GM18951 (cell line): Measurements from ENCODE around the gene APOD.
"Not testable (repeated sequence)": the region's sequence is repeated elsewhere in the genome, so short reads cannot be mapped to it uniquely, and the experiment has no call there.

Source experiments
- POLR2A ChIP-seq: IDR thresholded peaks from 4 replicates; pipeline ENCODE4 v1.6.1; 2011; ENCODE audit warnings: mild to moderate bottlenecking; ENCODE audit not compliant: insufficient read length, insufficient read depth; ENCODE audit errors: extremely low read depth
- in situ Hi-C: fragments of 300-500 bp; cut with MboI; formaldehyde crosslinking; loops from one replicate; pipeline ENCODE4 v1.12.0; 2022; ENCODE audit warnings: low sequenced_read_pairs, mixed read lengths, inconsistent platforms; ENCODE audit not compliant: unreplicated experiment

Gene APOD

DNA sequence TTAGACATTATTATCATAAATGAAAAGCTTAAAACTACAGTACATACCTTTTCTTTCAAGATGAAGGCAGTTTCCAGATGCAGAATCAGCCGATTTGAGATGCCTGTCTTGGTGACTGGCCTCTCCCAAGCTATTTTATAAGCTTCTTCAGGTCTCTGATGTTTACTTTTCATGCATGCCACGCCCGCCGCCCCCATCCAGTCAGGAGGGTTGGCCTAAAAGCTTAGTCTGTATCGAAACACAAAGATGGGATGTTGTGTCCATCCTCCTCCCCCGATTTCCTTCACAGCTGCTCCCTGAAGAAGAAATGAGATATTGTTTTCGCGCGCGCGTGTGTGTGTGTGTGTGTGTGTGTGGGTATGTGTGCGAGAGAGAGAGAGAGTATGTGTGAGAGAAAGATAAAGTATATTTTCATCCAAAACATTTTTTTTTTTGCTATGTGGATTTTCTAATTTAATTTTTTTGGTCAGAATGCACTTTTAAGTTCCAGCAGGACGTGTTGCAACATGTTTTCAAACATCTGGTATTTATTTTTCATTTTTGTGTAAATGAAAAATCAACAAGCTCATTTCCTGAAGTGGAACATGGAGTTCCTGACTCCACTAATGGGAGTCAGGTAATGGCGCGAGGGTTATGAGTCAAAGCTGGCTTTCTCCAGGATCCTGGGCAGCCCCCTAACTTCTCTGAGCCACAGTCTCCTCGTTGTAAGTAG lies at the start of gene APOD:
APOD (minus strand) TSS at position 110 of the 712 bp plus-strand sequence. CDS start 4,479 bp downstream, outside the sequence.
- in situ Hi-C loops = no loop called here
- no peak for TF ChIP-seq POLR2A

DNA sequence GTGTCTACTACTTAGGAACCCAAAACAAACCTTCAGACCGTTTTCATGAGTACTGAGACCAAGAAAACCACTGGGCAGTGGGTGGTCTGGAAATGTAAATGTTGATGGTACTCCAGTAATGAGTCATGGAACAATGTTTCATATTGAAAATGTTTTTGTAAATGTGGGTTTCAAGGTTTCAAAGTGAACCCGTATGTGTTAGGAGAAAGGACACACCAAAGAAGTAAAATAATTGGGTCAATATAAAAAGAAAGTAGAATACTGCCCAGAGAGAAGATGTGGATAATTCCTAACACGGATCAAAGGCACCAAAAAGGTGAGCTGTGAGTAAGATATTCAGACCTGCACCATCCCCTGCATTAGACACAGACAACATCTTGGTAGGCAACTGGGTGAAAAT lies 49.6 kb upstream of the APOD start:
- in situ Hi-C loops = not testable (repeated sequence)

DNA sequence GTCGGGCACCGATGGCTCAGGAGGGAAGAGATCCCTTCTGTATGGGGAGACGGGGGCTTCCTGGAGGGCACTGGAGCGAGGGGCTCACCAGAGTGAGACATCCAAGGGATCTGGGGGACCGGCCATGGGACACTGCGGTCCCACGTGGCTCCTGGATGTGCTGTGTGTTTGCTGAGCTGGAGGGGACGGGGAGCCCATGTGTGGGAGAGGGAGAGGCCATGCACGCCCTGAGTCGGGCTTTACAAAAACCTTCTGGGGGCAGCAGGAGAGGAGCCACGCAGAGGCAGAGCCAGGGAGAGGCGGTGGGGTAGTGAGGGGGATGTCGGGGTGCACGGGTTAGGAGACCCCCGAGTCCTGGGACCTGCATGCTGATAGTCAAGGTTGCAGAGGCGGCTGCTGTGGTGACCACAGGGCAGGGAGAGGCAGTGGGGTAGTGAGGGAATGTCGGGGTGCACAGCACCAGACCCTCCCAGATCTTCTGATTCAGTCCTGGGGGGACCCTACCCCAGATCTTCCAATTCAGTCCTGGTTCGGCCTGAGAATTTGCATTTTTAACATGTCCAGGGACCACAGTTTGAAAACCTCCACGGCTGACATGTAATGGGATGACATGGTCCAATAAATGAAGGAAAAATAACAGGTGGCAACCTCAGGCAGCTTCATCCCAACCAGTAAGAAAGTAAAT lies 48.9 kb upstream of the APOD start:
- in situ Hi-C loops = not testable (repeated sequence)

DNA sequence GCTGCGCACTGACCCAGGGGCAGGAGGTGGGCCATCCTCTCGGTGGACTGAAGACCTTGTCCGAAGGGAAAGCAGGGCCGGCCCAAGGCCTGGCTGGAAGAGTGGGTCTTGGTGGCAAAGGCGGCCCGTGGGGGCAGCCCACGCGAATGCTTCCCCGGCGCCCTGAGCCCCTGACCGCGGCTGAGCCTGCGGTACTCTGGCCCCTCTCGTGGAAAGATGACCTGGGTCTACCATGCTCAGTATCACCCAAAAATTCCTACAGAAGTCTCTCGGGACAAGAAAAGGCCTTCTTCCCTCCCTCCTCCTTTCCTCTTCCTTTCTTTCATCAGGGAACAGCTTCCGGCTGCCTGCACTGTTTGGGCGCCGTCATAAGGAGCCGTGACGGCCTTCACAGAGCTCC lies 48.3 kb upstream of the APOD start:
- in situ Hi-C loops = not testable (repeated sequence)

GRCh38 chr3:195630938-195631495 lies 47.3 kb upstream of the APOD start:
- in situ Hi-C loops = not testable (repeated sequence)

DNA sequence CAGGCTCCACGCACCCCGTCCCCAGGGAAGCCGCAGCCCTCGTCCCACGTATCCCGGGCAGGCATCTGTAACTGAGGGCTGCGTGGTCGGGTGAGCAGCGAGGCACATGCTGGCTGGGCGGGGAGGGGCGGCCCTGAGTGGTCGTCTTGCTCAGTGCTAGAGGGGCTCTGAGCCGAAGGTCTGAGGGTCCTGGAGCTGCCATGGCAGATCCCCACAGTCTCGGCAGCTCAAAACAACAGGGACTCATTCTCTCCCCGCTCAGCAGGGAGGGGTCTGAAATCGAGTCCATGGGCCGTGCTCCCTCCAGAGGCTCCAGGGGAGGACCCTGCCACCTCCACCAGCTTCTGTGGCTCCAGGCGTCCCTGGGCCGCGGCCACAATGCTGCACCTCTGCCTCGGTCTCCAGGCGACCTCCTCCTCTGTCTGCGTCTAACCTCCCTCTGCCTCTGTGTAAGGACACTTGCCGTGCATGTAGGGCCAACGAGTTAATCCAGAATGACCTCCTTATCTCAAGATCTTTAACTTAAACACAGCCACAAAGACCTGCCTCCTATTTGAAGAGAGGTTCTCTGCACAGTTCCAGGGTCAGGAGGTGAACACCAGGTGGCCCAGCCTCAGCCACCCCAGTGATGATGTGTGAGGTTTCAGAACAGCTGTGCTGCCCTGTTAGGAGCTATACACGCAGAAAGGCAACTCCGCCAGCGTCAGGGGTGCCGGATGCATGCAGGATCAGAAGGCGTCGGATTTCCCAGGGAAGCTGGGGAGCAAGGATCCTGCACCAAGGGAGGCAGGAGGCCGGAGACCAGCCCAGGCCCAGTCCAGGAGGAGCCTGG lies 46.6 kb upstream of the APOD start:
- in situ Hi-C loops = not testable (repeated sequence)

DNA sequence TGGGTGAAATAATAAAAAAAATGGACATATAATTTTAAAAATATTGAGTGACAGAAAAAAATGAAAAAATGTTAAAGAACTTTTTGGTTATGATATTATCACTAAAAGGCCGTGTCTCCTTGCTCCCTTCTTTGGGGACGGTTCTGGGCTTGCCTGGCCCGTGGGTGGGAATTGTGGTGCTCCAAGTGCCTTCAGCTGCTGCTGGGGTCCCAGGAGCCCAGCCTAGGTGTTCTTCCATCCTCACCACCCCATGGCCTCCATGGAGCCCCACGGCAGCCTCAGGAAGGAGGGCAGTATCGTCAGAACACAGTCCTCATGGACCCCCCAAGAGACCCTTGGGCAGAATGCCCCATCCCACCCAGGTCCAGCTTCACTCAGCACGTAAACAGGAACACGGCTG lies 45.9 kb upstream of the APOD start:
- in situ Hi-C loops = not testable (repeated sequence)

DNA sequence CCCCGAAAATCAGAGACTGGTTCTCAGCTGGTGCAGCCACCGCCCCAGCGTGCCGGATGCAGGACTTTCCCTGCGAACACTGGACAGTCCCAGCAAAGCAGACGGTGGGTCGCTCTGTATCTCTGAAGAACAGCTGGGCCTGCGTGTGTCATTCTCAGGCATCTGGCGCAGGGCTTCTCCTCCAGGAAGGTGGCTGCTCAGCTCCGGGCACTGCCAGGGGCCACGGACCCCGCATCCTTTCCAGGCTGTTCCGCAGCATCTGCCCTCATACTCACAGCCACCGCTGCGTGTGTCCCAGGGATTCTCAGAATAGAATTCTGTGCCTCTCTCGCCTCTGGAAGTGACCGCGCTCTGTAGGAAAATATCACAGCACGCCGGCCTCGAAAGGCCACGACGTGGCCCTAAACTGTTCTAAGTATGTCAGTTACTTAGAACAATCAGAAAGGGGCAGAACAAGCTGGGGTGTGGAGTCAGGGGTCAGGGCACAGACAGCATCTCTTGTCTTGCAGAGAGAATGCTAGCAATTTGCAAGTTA lies 44.7 kb upstream of the APOD start:
- in situ Hi-C loops = not testable (repeated sequence)

GRCh38 chr3:195627515-195628385 lies 44.0 kb upstream of the APOD start:
- in situ Hi-C loops = not testable (repeated sequence)

- in situ Hi-C loops = not testable (repeated sequence)
Observed at GRCh38 chr3:195624603-195625560, 41.1 kb upstream of the APOD start.

DNA sequence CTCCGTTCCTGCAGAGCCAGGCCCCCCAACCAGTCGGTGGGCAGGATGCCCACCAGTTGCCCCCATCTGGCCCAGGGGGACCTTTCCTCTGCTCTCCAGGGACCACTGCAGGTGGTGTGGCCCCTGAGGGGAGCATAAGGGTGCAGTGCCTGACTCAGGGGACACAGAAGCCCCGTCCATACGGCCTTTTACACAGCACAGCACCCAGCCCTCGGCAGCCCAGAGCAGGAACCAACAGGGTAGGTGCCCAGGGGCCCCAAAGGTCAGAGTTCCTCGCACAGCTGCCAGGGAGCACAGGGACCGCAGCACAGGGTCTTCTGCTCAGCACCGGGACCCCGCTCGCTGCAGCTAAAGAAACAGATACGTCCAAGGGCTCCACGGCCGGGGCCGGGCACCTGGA lies 40.4 kb upstream of the APOD start:
- in situ Hi-C loops = not testable (repeated sequence)

DNA sequence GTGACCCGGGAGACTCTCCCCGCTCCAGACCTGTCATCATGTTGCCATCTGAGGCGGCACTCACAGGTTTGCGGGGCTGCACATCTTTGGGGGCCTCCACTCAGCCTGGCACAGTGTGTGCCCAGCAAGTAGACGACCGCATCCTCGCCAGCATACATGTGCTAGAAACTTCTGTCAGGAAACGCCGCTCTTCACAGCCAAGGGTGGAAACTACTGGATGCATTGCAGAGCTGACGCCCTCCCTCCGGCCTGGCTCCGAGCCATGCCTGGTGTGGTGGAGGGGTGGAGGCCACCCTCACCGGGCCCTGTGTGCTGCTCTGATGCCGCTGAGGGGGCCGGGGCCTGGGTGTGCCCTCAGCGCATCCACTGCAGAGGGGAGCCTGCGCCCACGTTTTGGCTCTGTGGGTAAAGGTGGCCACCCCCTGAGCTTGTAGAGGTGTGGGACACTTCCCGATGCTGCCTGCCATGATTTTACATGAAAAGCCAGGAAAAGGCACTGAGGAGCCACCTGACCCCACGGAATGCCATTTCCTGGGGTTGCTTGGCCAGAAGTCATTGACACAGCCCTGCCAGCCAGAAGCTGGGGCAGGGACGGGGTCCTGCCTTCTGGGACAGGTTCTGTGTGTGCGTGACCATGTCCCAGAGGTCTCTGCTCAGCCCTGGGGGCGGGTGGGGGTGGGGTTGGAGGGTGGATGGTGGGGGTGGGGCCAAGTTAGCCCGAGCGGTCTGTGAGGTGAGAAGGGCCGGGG lies 39.7 kb upstream of the APOD start:
- in situ Hi-C loops = not testable (repeated sequence)

GRCh38 chr3:195622523-195623170 lies 38.9 kb upstream of the APOD start:
- in situ Hi-C loops = not testable (repeated sequence)

DNA sequence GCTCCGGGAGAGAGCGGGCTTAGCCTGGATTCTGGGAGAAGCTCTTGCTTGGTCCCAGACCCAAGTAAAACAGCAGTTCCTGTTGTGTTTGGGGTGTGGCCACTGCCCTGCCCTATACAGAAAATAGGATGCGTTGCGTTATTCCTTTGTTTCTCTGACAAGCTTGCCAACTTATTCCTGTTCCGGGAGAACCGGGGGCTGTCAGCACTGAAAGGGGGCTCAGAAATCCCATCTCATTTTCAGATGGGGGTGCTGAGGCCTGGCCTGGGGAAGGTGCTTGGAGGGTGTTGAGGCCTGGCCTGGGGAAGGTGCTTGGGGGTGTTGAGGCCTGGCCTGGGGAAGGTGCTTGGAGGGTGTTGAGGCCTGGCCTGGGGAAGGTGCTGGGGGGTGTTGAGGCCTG lies 38.3 kb upstream of the APOD start:
- in situ Hi-C loops = not testable (repeated sequence)

GRCh38 chr3:195621095-195621494 lies 37.4 kb upstream of the APOD start:
- in situ Hi-C loops = not testable (repeated sequence)

- in situ Hi-C loops = not testable (repeated sequence)
Observed at GRCh38 chr3:195620476-195620875, 36.7 kb upstream of the APOD start.
